Mucosa of gallbladder (tissue), 1 donor: ENCODE data around the gene PTPRD. TPM values are rescaled to one million over a fixed set of nuclear protein-coding genes. Genes with fewer than 3 reads are reported as not detected.
"Not testable (repeated sequence)": the region's sequence is repeated elsewhere in the genome, so short reads cannot be mapped to it uniquely, and the experiment has no call there.

ENCODE experiments used
- DNase-seq: peaks from one replicate; pipeline ENCODE4 v3.0.0-alpha.2; 2020; ENCODE audit warnings: low spot score
- total RNA-seq: library from RNA; stranded (reverse); gene quantifications from one replicate; pipeline ENCODE4 v1.2.1, GENCODE V29; 2021
- donor health status: DM: no; HTN: no; CAD: no.

PTPRD gene
- total RNA-seq, 1 donor from 2014 or later, result 35.9 TPM

DNA sequence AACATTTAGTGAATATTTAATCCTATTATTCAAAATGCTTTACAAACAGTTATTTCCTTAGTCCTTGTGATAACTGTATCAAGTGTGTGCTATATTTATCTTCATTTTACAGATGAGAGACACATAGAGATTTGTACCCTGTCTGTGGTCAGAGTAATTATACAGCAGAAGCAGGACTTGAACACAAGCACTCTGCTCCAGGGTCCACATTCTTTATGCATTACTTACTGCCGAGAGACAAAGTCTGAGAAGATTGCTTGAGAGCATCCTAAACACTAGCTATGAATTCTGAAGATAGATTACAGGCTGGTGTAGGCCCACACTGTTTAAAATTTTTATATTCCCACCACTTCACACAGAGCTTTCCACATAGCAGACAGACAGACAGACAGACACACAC lies 1887.2 kb downstream of the PTPRD start:
- no peak for DNase-seq

DNA sequence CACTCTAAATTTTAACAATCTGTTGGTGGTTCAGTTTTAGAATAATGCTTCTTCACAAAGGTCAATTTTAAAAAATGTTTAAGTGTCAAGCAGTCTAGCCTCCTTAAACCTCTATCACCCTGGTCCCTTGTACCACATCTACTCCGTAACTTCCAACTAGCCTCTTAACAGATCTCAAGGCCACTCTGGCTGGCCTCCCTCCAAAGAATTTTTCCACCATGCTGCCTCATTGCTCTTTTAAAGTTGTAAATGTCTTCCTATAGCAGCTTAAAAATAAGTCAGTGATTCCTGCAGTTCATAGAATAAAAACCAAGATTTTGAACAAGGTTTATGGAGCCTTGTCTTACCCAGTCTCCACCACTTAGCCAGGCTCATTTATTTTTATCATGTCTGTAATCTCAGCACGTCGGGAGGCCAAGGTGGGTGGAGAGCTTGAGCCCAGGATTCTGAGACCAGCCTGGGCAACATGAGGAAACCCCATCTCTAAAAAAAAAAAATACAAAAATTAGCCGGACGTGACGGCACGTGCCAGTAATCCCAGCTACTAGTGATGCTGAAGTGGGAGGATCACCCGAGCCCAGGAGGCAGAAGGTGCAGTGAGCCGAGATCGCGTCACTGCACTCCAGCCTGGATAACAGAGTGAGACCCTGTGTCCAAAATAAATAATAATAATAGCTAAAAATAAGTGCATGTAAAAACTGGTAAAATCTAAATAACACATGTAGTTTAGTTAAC lies 1888.4 kb downstream of the PTPRD start:
- no peak for DNase-seq

DNA sequence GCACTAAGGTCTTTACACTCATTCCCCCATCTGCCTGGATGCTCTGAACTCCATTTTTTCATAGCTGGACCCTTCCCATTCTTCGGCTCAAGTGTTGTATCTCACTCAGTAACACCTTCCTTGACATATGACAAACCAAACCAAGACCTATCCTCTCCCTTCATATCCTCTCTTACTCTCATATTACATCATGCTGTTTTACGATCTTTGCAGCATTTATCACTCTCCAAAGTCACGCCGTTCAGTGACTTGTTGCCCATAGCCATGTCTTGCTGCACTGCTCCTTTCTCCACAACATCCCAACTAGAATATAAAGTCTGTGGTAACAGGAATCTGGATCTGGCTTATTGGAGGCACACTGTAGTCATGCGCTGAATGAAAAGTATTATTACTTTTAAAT lies 1889.6 kb downstream of the PTPRD start:
- DNase-seq, result no peak

DNA sequence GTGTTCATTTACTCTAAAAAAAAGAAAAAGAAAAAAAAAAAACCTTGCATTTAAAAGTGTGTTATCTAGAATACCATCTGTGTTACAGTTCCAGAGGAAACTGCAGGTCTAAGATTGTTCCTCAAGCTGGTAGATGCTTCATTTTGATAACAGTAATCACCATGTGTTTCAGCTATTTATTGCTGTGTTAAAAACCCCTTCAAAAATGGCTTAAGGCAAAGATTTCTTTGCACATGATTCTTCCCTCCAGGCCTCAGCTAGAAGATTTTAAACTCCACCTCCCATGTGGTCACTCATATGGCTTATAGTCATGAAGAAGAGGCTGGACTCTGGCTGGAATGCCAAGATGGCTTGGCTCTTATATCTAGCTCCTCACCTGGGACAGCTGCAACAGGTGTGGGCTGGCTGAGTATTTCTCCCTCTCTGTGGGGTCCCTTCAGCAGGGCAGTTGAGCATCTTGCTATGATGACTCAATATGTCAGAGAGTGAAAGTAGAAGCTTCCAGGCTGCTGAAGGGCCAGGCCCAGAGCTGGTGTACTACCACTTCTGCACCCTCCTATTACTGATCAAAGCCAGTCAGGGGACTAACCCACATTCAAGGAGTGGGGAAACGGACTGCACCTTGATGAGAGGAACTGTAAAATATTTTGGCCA lies 1892.8 kb downstream of the PTPRD start:
- DNase-seq, result no peak

DNA sequence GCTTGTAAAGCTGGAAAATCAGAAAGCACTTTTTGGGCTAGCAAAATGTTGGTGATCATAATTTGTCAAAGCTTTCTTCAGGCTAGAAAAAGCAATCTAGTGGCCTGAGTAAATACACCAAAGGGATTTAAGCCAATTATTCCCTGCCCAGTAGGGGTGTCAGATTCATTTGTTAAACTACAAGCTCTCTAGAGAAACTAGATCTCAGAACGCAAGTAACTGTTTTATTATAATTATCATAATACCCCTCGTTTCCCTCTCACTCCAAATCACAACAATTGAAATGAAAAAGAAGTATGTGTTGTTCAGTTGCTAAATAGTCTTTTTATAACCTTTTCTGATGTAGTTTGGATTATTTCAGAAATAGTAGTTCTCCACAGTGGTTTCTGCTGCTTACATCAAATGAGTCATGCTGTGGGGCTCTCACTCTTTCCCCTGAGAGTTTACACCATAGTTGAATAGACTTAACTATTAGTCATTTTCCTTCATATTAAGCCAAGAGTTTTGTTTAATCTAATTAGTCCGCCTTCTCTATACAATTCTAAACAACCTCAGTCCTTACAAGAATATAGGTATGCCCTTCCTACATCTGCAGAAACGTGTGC lies 1894.6 kb downstream of the PTPRD start:
- no peak for DNase-seq

DNA sequence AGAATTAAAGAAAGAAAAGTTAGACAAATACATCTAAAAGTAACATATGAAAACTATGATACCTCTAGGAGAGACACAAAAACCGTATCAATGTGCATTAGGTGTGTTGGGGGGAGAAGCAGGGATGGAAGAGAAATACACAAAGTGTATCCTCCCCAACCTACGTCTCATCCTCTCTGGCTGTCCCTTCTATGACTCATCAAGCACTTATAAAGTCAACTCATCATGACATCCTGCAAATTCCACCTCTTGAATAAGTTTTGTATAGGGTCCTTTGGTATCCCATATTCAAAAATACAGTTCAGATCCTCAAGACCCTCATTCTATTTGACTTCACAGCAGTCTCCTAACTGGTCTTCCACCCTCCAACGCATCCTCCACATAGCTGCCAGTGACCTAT lies 1895.7 kb downstream of the PTPRD start:
- no peak for DNase-seq

DNA sequence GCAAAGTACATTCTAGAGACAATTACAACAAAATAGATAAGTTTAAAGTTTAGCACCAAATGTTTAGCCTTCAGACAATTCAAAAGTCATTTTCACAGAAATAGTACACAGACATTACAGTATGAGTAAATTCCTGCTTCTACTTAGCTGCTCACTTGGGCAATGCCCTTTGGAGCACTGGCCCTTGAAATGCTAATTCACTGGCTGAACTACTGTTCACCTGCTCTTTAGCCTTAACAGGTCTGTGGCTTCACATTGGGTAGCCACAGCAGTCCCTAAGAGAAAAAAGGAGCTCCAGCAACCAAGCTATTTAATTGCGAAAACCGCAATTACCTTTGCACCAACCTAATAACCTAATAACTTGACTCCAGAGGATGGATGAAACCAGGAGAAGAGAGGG lies 1897.0 kb downstream of the PTPRD start:
- no peak for DNase-seq

DNA sequence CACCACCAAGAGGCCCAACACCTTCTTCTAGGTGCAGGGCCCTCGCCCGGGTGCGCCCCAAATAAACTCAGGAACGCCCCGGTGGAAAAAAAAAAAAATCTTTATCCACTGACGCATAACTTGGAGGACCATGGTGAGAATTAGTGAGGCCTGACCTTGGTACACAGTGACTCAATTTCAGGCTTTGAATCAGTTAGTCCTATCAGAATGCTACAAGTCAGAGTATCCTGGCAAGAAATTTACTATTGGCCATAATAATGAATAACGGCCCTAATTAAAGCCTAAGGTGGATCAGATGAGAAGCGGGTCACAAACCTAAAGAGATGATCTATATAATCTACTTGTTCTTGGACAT lies 1899.0 kb downstream of the PTPRD start:
- DNase-seq, result no peak

DNA sequence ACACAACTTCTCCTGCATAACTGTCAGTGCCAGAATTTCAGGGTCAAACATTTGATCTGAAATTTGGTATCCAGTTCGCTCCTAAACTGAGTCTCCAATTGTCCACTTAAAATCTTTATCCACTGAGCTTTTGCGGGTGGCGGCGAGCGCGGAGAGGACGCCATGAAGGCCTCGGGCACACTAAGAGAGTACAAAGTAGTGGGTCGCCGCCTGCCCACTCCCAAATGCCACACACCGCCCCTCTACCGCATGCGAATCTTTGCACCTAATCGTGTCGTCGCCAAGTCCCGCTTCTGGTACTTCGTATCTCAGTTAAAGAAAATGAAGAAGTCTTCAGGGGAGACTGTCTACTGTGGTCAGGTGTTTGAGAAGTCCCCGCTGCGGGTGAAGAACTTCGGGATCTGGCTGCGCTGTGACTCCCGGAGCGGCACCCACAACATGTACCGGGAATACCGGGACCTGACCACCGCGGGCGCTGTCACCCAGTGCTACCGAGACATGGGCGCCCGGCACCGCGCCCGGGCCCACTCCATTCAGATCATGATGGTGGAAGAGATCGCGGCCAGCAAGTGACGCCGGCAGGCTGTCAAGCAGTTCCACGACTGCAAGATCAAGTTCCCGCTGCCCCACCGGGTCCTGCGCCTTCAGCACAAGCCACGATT lies 1899.5 kb downstream of the PTPRD start:
- DNase-seq, result no peak

DNA sequence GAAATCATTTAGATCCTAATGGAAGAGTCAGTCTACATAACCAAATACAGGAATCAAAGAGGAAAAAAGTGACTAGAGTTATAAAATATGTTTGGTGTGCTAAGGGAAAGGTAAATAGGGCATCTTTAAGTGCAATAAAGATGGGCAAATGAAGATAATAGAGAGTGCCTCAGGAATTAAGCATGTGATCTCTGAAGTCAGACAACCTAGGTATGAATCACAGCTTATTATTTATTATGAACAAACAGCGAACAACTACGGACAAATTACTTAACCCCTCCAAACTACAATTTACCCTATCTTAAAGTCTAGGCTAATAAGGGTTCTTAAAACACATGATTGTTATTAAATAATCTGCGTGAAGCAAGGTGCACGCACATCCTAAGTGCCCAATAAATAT lies 1903.1 kb downstream of the PTPRD start:
- no peak for DNase-seq

DNA sequence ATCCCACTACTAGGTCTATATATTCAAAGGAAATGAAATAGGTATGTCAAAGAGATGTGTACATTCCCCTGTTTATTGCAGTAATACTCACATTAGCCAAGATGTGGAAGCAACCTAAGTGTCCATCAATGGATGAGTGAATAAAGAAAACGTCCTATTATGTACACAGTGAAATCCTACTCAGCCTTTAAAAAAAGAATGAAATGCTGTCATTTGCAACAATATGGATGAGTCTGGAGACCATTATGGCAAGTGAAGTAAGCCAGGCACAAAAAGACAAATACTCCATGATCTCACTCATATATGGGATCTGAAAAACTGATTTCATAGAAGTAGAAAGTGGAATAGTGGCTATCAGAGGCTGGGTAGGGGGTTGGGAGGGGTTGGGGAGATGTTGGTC lies 1904.1 kb downstream of the PTPRD start:
- no peak for DNase-seq

DNA sequence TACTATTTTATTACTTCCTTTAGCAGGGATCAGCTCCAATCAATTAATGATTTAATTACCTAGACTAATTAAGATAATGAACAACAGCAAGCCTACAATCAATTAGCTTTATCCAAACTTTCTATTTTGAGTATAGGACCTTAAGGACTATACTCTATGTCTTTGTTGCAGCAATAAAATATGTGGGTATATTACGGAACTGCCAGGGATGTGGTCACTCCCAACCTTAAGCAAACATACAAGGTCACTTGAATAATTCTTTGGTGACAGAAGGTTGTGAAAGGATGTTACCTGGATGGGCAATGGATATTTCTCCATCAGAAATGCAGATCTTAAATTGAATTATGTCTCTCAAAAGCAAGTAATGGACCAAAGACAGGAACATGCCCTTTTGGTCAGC lies 1905.8 kb downstream of the PTPRD start:
- DNase-seq, result no peak

DNA sequence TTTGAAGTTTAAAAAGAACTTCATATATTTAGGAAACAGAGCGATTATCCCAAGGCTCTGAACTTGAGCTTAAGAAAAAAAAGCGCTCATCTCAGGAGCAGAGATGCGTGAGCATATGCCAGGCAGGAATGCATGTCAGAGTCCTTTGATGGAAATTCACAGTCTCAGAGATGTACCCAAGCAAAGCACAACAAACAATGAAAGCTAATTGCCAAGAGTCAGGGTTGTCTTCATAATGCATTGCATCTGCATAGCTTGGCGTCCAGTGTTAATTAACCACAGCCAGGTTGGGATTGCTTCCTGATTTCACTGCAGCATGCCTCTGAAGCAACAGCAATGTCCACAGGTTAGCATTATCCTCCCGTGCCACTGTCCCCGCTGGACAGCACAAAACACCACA lies 1906.3 kb downstream of the PTPRD start:
- DNase-seq, result no peak

DNA sequence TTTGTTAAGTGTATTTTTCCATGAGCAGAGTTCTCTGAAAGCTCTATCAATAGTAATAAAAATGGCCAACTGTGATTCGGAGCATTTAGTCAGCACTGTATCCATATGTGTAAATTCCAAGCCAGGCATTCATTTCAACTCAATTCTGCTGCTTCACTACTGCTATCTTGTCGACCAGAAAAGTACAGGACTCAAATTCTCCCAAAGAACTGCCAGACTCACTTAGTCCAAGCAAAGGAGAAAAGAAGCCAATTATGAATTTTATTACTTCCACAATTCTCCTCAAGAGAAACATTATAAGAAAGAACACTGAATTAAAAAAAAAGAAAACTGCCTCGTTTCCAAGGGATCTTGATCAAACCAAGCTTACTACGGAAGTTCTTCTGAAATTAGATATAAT lies 1906.9 kb downstream of the PTPRD start:
- no peak for DNase-seq

DNA sequence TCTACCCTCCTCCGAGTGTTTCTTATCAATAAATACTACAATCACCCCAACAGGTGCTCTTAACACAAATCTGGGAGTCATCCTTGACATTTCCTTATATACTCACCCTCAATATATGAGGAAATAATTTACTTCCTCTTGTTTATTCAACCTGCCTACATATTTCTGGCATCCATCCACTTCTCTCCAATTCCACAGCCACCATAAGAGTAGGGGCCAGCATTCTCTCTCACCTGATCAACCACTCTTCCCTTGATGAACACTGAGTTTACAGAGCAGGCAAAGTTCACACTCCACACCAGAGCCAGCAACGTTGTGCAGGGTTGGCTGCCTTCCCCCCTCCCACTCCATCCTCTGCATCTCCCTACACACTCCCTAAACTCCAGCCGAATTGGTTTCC lies 1908.9 kb downstream of the PTPRD start:
- no peak for DNase-seq

DNA sequence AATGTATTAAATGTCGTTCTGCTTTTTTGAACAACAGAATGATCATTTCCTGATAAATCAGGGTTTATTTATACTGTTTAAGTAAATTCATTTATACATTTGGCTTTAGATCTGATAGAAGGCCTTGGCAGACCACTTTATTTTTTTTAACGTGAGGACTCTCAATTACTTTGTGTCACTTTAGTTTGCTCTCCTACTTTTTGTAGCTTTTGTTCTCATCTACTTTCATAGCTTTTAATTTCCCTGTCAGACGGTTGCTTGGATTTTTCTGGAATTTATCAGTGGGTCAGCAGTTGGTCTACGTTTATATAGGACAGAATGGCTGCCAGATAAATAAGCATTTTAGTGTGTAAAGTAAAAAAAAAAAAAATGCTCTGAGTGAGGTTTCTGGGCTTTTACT lies 1910.9 kb downstream of the PTPRD start:
- DNase-seq, result no peak

DNA sequence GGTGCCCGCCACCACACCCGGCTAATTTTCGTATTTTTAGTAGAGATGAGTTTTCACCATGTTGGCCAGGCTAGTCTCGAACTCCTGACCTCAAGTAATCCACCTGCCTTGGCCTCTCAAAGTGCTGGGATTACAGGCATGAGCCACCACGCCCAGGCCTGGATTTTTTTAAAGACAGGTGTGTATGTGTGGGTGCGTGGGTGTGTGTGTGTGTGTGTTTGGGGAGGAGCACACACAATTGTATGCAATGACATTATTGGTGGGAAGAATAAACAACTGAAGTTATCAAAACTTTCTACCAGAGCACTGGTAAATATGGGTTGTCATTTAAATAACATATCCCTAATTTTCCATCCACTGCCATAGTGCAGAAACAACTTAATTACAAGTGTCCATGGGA lies 1915.2 kb downstream of the PTPRD start:
- DNase-seq, result not testable (repeated sequence)

DNA sequence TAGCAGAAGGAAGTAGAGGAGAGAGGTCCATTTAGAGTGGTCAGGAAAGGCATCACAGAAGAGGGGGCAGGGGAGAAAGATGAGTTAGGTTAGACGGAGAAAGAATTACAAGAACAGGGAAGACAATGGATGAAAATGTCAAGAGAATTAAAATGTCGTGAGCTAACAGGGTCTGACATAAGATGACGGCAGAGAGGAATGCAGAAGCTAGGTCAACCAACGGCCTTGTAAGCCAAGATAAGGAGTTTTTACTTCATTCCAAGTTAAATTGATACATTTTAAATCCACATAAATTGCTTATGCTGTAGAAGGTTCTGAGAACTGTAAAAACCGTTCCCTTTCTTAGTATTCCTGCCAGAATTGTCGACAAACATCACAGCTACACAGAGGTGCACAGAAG lies 1916.3 kb downstream of the PTPRD start:
- DNase-seq, result no peak

DNA sequence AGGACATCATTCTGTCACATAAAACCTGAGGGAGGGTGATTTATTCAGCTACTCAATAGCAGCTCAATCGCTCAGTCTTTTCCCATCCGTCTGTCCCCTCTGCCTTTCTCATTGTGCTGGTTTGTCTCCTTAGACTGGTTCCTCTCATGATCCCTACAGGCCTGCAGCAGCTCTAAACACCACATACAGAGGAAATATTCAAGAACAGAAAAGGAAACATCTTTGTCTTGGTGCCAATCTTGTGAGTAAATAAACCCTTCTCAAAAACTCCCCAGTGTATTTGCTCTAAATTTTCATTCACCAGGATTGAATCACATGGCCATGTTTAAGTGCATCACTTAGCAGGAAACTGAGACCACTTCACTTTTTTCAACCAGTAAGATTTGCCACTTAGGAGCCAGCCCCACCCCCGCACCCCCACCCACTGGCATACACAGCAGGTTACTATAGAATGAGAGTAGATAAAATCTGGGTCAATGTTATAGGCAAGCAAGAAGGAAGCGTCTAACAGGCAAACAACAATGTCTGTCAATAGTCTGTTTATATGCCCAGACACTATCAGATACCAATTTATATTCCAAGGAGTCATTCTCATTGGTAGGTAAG lies 1917.7 kb downstream of the PTPRD start:
- no peak for DNase-seq

DNA sequence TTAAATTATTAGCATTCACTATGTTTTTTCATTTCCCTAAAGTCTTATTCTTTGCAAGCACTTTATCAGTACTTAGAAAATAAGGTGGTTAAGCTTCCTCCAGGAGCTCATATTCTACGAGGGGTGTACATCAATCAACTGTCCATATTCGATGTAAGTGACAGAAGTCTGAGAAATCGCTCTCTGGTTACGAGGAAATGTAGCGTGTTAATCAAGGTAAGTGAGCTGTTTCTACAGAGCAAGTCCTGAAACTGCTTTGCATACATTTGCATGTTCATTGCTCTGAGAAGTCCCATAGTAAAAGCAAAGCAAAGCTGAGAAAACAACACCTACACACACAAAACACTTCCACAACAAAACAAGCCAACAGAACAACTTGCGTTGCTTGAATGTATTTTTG lies 1919.3 kb downstream of the PTPRD start:
- no peak for DNase-seq

DNA sequence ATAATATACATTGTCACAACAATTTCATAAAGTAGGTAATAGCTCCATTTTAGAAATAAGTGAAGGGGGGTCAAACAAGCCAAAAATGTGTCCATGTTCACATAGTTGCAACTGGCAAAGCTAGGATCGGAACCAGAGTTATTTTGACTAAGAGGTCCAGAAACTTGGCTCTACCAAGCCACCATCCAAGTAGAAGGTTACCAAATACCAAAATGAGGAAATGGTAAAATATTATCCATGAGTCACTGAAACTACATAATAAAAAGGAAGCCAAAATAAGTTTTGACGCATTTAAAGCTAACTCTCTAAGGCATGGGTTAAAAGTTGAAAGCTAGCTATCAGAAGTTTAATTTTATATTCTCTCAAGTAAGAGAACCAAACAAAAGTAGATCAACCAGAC lies 1926.3 kb downstream of the PTPRD start:
- DNase-seq, result no peak

DNA sequence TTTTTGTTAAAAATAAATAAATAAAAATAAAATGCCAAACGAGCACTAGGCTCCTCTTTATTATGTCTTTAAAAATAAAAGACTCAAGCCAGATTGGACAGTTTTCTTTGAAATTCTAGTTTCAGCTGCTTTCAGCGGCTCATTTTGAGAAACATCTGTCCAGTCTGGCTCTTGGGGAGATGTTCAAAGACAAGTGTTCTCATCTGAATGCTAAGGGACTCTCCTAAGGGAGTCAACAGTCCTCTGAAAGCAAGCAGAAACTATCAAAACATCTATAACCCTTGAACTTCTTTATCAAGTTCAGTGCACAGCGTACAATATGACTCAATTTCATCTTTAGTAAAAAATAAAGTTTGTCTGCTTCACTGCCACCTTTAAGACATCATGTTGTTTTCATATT lies 1927.0 kb downstream of the PTPRD start:
- no peak for DNase-seq
